Measurements from ENCODE around the gene EMC1. TPM values are rescaled to one million over a fixed set of nuclear protein-coding genes. Genes with fewer than 3 reads are reported as not detected.

EMC1 gene
- total and polyA plus RNA-seq, 2 experiments from 2014 or later, result 25.0 to 37.0 TPM

GRCh38 chr1:19206947-19207346 is 44.4 kb downstream of the EMC1 start:
- no peaks in the 10 kb centered on the region for H3K9me3 ChIP-seq (ENCODE audit: low read depth)
- H3K27me3 ChIP-seq, result no peaks in the 10 kb centered on the region
- no peaks in the 10 kb centered on the region for H3K36me3 ChIP-seq
- H3K4me3 ChIP-seq, result no peak overlapping the region
- peaks cover 43% of the 10 kb centered on the region for H3K4me1 ChIP-seq (ENCODE audit: low read depth)
- TF ChIP-seq CTCF (IDR thresholded peaks at IDR 0.05; ENCODE audit: low read depth, low read length), result no peak
- peak overlapping the region; percentile 52 for H3K27ac ChIP-seq
- no peak for DNase-seq (ENCODE audit: low read depth in 1 of 2, low spot score in 1 of 2)

- H3K4me3 ChIP-seq, result no peak overlapping the region
- no peak for DNase-seq (ENCODE audit: low read depth in 1 of 2, low spot score in 1 of 2)
- H3K36me3 ChIP-seq, result peaks cover under 1% of the 10 kb centered on the region
- H3K9me3 ChIP-seq (ENCODE audit: low read depth), result no peaks in the 10 kb centered on the region
- no peak for TF ChIP-seq CTCF (IDR thresholded peaks at IDR 0.05; ENCODE audit: low read depth, low read length)
- H3K27ac ChIP-seq, result peak overlapping the region; percentile 52
- H3K4me1 ChIP-seq (ENCODE audit: low read depth), result peaks cover 39% of the 10 kb centered on the region
- H3K27me3 ChIP-seq, result no peaks in the 10 kb centered on the region
Measured at GRCh38 chr1:19205845-19206244, 45.5 kb downstream of the EMC1 start.

GRCh38 chr1:19205403-19205802 is 45.9 kb downstream of the EMC1 start:
- Histone ChIP-seq H3K4me3 (no peak overlapping the region), H3K27me3 (no peaks in the 10 kb centered on the region), H3K36me3 (peaks cover 5% of the 10 kb centered on the region), H3K9me3 (ENCODE audit: low read depth) (no peaks in the 10 kb centered on the region), H3K27ac (peak overlapping the region; percentile 52), H3K4me1 (ENCODE audit: low read depth) (peaks cover 42% of the 10 kb centered on the region)
- TF ChIP-seq CTCF (IDR thresholded peaks at IDR 0.05; ENCODE audit: low read depth, low read length), result no peak
- DNase-seq (ENCODE audit: low read depth in 1 of 2, low spot score in 1 of 2), result no peak

GRCh38 chr1:19204446-19205266 is 46.7 kb downstream of the EMC1 start:
- peak in 1 of 2 donors; percentile 21 for DNase-seq (ENCODE audit: low read depth in 1 of 2, low spot score in 1 of 2)
- H3K36me3 ChIP-seq, result peaks cover 12% of the 10 kb centered on the region
- H3K27me3 ChIP-seq, result no peaks in the 10 kb centered on the region
- no peak overlapping the region for H3K27ac ChIP-seq
- H3K4me3 ChIP-seq, result no peak overlapping the region
- no peaks in the 10 kb centered on the region for H3K9me3 ChIP-seq (ENCODE audit: low read depth)
- TF ChIP-seq CTCF (IDR thresholded peaks at IDR 0.05; ENCODE audit: low read depth, low read length), result no peak
- H3K4me1 ChIP-seq (ENCODE audit: low read depth), result peaks cover 48% of the 10 kb centered on the region

- peak in 1 of 2 donors; percentile 34 for DNase-seq (ENCODE audit: low read depth in 1 of 2, low spot score in 1 of 2)
Measured at GRCh38 chr1:19203440-19203839, 47.9 kb downstream of the EMC1 start.

More at GRCh38 chr1:19203440-19203839, 47.9 kb downstream of the EMC1 start:
- no peak overlapping the region for H3K4me3 ChIP-seq
- peaks cover 52% of the 10 kb centered on the region for H3K4me1 ChIP-seq (ENCODE audit: low read depth)
- H3K27me3 ChIP-seq, result no peaks in the 10 kb centered on the region
- H3K36me3 ChIP-seq, result peaks cover 18% of the 10 kb centered on the region
- no peaks in the 10 kb centered on the region for H3K9me3 ChIP-seq (ENCODE audit: low read depth)
- no peak for TF ChIP-seq CTCF (IDR thresholded peaks at IDR 0.05; ENCODE audit: low read depth, low read length)
- H3K27ac ChIP-seq, result peak overlapping the region; percentile 5
